Raji (cell line): ENCODE data around the gene C1orf226.

Experiments used
- POLR2A ChIP-seq: IDR thresholded peaks from 2 replicates; pipeline ENCODE4 v1.6.1; 2011; ENCODE audit warnings: low read depth, low read length, control low read depth; ENCODE audit not compliant: insufficient read depth

Gene C1orf226

GRCh38 chr1:162381383-162381782 lies at the start of gene C1orf226:
Gene C1orf226 (plus strand): TSS chr1:162381728. CDS start chr1:162381902, 174 bp downstream.
- TF ChIP-seq POLR2A: no peak

- no peak for TF ChIP-seq POLR2A
Observed at GRCh38 chr1:162333991-162334390, 47.5 kb upstream of the C1orf226 start.

- no peak for TF ChIP-seq POLR2A
Observed at GRCh38 chr1:162335126-162335525, 46.4 kb upstream of the C1orf226 start.

- TF ChIP-seq POLR2A: no peak
Observed at GRCh38 chr1:162336621-162337285, 44.8 kb upstream of the C1orf226 start.

- no peak for TF ChIP-seq POLR2A
Observed at GRCh38 chr1:162342452-162342983, 39.0 kb upstream of the C1orf226 start.

GRCh38 chr1:162343470-162343869 lies 38.1 kb upstream of the C1orf226 start:
- no peak for TF ChIP-seq POLR2A

- no peak for TF ChIP-seq POLR2A
Observed at GRCh38 chr1:162347281-162347680, 34.2 kb upstream of the C1orf226 start.

GRCh38 chr1:162349635-162350330 lies 31.7 kb upstream of the C1orf226 start:
- TF ChIP-seq POLR2A: no peak

- TF ChIP-seq POLR2A: no peak
Observed at GRCh38 chr1:162351246-162351842, 30.2 kb upstream of the C1orf226 start.

GRCh38 chr1:162353078-162353477 lies 28.4 kb upstream of the C1orf226 start:
- TF ChIP-seq POLR2A: no peak

GRCh38 chr1:162353702-162354101 lies 27.8 kb upstream of the C1orf226 start:
- TF ChIP-seq POLR2A: no peak

- no peak for TF ChIP-seq POLR2A
Observed at GRCh38 chr1:162357681-162358266, 23.8 kb upstream of the C1orf226 start.

- no peak for TF ChIP-seq POLR2A
Observed at GRCh38 chr1:162358928-162359327, 22.6 kb upstream of the C1orf226 start.

- TF ChIP-seq POLR2A: no peak
Observed at GRCh38 chr1:162359523-162360236, 21.8 kb upstream of the C1orf226 start.

GRCh38 chr1:162360237-162360873 lies 21.2 kb upstream of the C1orf226 start:
- TF ChIP-seq POLR2A: no peak

- TF ChIP-seq POLR2A: no peak
Observed at GRCh38 chr1:162360874-162361260, 20.7 kb upstream of the C1orf226 start.
